Naive B cell (primary cell): ENCODE measurements around the gene MAP1LC3C. TPM values are rescaled to one million over a fixed set of nuclear protein-coding genes. Genes with fewer than 3 reads are reported as not detected.
"Not testable (repeated sequence)": the region's sequence is repeated elsewhere in the genome, so short reads cannot be mapped to it uniquely, and the experiment has no call there.

ENCODE experiments used
- ATAC-seq, 2 donors: fragments of 150-1000 bp; cut with Tn5 transposase; 2 replicates each; pipeline ENCODE4 v1.10.0; 2021; ENCODE audit warnings: low read depth in 2 of 2, mild to moderate bottlenecking in 2 of 2, moderate library complexity in 2 of 2
- DNase-seq: peaks from one replicate; pipeline ENCODE4 v3.0.0; 2022
- H3K27ac Mint-ChIP-seq, 6 donors: one replicate each; pipeline ENCODE4 v1.8.0; 2020 to 2022; ENCODE audit warnings: mild to moderate bottlenecking in 6 of 6, mixed read lengths in 6 of 6, moderate library complexity in 5 of 6, inconsistent platforms in 2 of 6
- H3K27me3 Mint-ChIP-seq, 3 donors: one replicate each; pipeline ENCODE4 v1.8.0; 2021 to 2022; ENCODE audit warnings: mixed read lengths in 3 of 3, mild to moderate bottlenecking in 1 of 3
- H3K36me3 Mint-ChIP-seq, 2 donors: one replicate each; pipeline ENCODE4 v1.8.0; 2020 to 2022; ENCODE audit warnings: mixed read lengths in 2 of 2, inconsistent platforms in 1 of 2, mild to moderate bottlenecking in 1 of 2
- H3K4me1 Mint-ChIP-seq, 3 donors: one replicate each; pipeline ENCODE4 v1.8.0; 2020 to 2022; ENCODE audit warnings: mixed read lengths in 3 of 3, inconsistent platforms in 1 of 3, mild to moderate bottlenecking in 1 of 3, moderate library complexity in 1 of 3
- H3K4me3 Mint-ChIP-seq, 8 donors: one replicate each; pipeline ENCODE4 v1.8.0; 2020 to 2022; ENCODE audit warnings: mild to moderate bottlenecking in 8 of 8, mixed read lengths in 8 of 8, moderate library complexity in 8 of 8, inconsistent platforms in 2 of 8
- H3K9me3 Mint-ChIP-seq, 7 donors: one replicate each; pipeline ENCODE4 v1.8.0; 2020 to 2022; ENCODE audit warnings: mixed read lengths in 7 of 7, mild to moderate bottlenecking in 5 of 7, inconsistent platforms in 2 of 7, moderate library complexity in 1 of 7
- polyA plus RNA-seq, 6 donors: library from polyadenylated mRNA; unstranded; fragments of 300-500 nt; fragmentation: Illumina TruSeq; gene quantifications; one replicate each; pipeline ENCODE4 v1.2.3, GENCODE V29; 2021; ENCODE audit warnings: low read depth in 6 of 6

MAP1LC3C gene
- polyA plus RNA-seq, 6 donors from 2014 or later = 0.28 TPM; not detected in 5

GRCh38 chr1:242005866-242006535 is 7.1 kb upstream of the MAP1LC3C start:
- no peaks in the 10 kb centered on the region for H3K4me1 Mint-ChIP-seq
- H3K27me3 Mint-ChIP-seq = peaks cover 18 to 21% (median 20%) of the 10 kb centered on the region in 3 donors
- no peaks in the 10 kb centered on the region for H3K36me3 Mint-ChIP-seq
- no peaks in the 10 kb centered on the region for H3K9me3 Mint-ChIP-seq
- ATAC-seq (no peak), DNase-seq (no peak)
- no peak overlapping the region for H3K27ac Mint-ChIP-seq
- no peak overlapping the region for H3K4me3 Mint-ChIP-seq

DNA sequence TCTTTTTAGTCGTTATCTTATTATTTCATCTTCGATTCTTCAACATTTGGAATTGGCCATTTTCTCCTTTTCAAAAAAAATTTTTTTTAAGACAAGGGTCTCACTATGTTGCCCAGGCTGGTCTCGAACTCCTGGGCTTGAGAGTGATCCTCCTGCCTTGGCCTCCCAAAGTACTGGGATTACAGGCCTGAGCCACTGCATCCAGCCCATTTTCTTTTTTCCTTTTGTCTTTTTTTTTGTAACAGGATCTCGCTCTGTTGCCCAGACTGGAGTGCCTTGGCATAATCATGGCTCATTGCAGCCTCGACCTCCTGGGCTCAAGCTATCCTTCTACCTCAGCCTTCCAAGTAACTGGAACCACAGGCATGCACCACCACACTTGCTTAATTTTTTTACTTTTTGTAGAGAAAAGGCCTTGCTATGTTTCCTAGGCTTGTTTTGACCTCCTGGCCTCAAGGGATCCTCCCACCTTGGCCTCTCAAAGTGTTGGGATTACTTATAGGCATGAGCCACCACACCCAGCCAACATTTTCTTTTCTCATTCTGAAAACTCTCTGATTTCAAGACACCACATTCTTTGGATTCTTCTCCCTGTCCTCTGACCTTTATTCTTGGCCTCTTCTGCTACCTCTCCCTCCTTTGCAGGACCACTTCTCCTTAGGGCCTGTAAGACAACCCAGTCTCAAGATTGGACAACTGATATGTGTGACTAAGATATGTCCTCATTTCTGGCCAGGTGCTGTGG is 6.0 kb upstream of the MAP1LC3C start:
- peaks cover 15 to 19% (median 18%) of the 10 kb centered on the region in 3 donors for H3K27me3 Mint-ChIP-seq
- H3K27ac Mint-ChIP-seq = peak overlapping the region in 1 of 6 donors; percentile 77

DNA sequence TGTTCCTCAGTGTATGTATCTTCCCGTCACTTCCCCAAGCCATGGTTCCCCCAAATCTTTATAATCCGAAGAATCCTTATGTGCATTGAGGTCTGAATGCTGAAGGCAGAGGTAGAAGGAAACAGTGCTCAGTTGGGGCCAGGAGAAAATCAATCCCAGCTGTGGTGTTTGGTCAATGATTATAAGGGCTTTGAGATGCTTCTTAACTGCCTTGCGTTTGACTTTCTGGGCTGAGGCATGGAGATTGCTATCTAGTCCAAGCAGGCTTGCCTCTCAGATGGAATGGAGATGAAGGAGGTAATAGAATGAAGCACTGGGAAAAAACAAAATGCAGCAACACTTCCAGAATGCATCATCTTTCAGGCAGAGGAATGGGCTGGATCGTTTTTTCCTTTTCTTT is 3.6 kb upstream of the MAP1LC3C start:
- DNase-seq = no peak
- H3K9me3 Mint-ChIP-seq = no peaks in the 10 kb centered on the region
- no peak for ATAC-seq
- H3K36me3 Mint-ChIP-seq = no peaks in the 10 kb centered on the region
- H3K27me3 Mint-ChIP-seq = peaks cover 1 to 12% (median 10%) of the 10 kb centered on the region in 3 donors
- H3K4me1 Mint-ChIP-seq = peaks cover 4 to 7% (median 7%) of the 10 kb centered on the region in 3 donors
- no peak overlapping the region for H3K27ac Mint-ChIP-seq
- H3K4me3 Mint-ChIP-seq = no peak overlapping the region

More for the DNA sequence above, 6.0 kb upstream of the MAP1LC3C start:
- Mint-ChIP-seq H3K4me1 (no peaks in the 10 kb centered on the region), H3K36me3 (no peaks in the 10 kb centered on the region), H3K4me3 (no peak overlapping the region), H3K9me3 (no peaks in the 10 kb centered on the region)
- ATAC-seq = no peak
- no peak for DNase-seq

- ATAC-seq = no peak
- Mint-ChIP-seq H3K36me3 (no peaks in the 10 kb centered on the region), H3K27me3 (peaks cover 0 to 11% (median 10%) of the 10 kb centered on the region in 3 donors), H3K4me1 (peaks cover 4 to 7% (median 7%) of the 10 kb centered on the region in 3 donors), H3K27ac (no peak overlapping the region), H3K9me3 (no peaks in the 10 kb centered on the region), H3K4me3 (no peak overlapping the region)
- no peak for DNase-seq
Measured at GRCh38 chr1:242002072-242002471, 3.2 kb upstream of the MAP1LC3C start.

DNA sequence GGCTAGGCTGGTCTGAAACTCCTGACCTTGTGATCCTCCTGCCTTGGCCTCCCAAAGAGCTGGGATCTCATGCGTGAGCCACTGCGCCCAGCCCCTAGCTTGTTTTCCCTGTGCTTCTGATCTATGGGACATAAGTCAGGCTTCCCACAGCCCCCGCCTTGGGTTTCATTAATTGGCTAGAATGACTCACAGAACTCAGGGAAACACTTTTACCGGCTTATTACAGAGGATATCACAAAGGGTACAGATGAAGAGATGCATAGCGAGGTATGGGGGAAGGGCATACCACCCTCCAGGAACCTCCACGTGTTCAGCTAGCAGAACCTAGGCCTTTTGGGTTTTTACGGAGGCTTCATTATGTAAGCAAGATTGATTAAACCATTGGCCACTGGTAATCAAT is 1.5 kb upstream of the MAP1LC3C start:
- Mint-ChIP-seq H3K9me3 (no peaks in the 10 kb centered on the region), H3K27me3 (peaks cover 0 to 14% (median 10%) of the 10 kb centered on the region in 3 donors), H3K4me3 (no peak overlapping the region), H3K36me3 (no peaks in the 10 kb centered on the region), H3K27ac (peak overlapping the region in 1 of 6 donors; percentile 24), H3K4me1 (peaks cover 4 to 7% (median 7%) of the 10 kb centered on the region in 3 donors)
- ATAC-seq (no peak), DNase-seq (no peak)

DNA sequence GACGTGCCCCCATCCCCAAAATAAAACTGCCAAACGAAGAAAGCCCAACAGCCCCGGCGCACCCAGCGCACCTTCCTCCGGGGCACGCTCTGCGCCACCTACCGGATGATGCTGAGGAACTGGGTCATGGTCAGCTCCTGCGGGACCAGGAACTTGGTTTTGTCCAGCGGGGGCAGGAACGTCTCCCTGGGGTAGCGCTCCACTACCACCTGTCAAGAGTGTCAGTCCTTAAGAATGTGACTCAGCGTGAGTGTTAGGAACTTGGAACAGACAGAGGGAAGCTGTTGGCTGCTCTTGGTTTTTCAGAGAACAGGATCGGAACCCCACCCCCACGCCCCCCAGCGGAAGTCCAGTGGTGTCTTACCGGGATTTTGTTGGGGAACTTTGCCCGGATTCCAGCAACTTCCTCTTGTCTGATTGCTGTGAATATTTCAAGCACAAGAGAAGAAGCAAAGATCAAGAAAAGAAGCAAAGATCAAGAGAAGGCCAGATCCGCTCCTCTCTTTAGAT is 431 bp downstream of the MAP1LC3C start:
- peak; percentile 42 for DNase-seq
- no peaks in the 10 kb centered on the region for H3K9me3 Mint-ChIP-seq
- no peaks in the 10 kb centered on the region for H3K36me3 Mint-ChIP-seq
- ATAC-seq = peak; percentile 77 to 78
- peak overlapping the region; percentile 63 to 91 (median 82) for H3K4me3 Mint-ChIP-seq
- peaks cover 4 to 7% (median 7%) of the 10 kb centered on the region in 3 donors for H3K4me1 Mint-ChIP-seq
- H3K27ac Mint-ChIP-seq = peak overlapping the region in 1 of 6 donors; percentile 41
- H3K27me3 Mint-ChIP-seq = peaks cover 0 to 21% (median 10%) of the 10 kb centered on the region in 3 donors

- no peak for DNase-seq
- no peaks in the 10 kb centered on the region for H3K36me3 Mint-ChIP-seq
- H3K27ac Mint-ChIP-seq = no peak overlapping the region
- ATAC-seq = no peak
- H3K4me3 Mint-ChIP-seq = peak overlapping the region in 1 of 8 donors; percentile 3
- no peaks in the 10 kb centered on the region for H3K9me3 Mint-ChIP-seq
- peaks cover 0 to 24% (median 8%) of the 10 kb centered on the region in 3 donors for H3K27me3 Mint-ChIP-seq
- peaks cover 4 to 7% (median 7%) of the 10 kb centered on the region in 3 donors for H3K4me1 Mint-ChIP-seq
Measured at GRCh38 chr1:241997401-241997998, 1.4 kb downstream of the MAP1LC3C start.

GRCh38 chr1:241994171-241994570 is 4.7 kb downstream of the MAP1LC3C start:
- Mint-ChIP-seq H3K27me3 (peaks cover 0 to 29% (median 14%) of the 10 kb centered on the region in 3 donors), H3K9me3 (no peaks in the 10 kb centered on the region), H3K27ac (no peak overlapping the region), H3K4me3 (no peak overlapping the region), H3K36me3 (no peaks in the 10 kb centered on the region), H3K4me1 (peaks cover 4 to 7% (median 7%) of the 10 kb centered on the region in 3 donors)
- DNase-seq = no peak
- no peak for ATAC-seq

- H3K27ac Mint-ChIP-seq = peak overlapping the region in 1 of 6 donors; percentile 42
- ATAC-seq (no peak), DNase-seq (no peak)
- H3K9me3 Mint-ChIP-seq = no peaks in the 10 kb centered on the region
- no peak overlapping the region for H3K4me3 Mint-ChIP-seq
- no peaks in the 10 kb centered on the region for H3K36me3 Mint-ChIP-seq
- peaks cover 0 to 29% (median 16%) of the 10 kb centered on the region in 3 donors for H3K27me3 Mint-ChIP-seq
- H3K4me1 Mint-ChIP-seq = no peaks in the 10 kb centered on the region
Measured at GRCh38 chr1:241992734-241993133, 6.2 kb downstream of the MAP1LC3C start.

DNA sequence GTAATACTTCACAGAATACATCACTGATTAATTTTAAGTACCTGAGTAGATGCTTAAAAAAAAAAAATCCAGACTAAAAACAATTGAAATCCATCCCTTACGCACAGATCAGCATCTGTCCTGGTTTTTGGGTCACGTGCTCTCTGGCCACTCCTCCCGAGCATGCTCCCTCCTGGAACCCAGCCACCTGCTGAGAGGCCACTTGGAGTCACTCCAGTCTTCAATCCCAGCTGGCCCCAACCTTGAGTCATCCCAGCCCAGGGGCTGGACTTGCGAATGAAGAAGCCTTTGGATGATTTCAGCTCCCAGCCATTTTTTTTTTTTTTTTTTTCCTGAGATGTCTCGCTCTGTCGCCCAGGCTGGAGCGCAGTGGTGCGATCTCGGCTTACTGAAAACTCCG is 8.9 kb downstream of the MAP1LC3C start:
- H3K27me3 Mint-ChIP-seq = peaks cover 0 to 19% (median 16%) of the 10 kb centered on the region in 3 donors

GRCh38 chr1:241988389-241988930 is 10.4 kb downstream of the MAP1LC3C start:
- not testable (repeated sequence) for H3K9me3 Mint-ChIP-seq, H3K4me1 Mint-ChIP-seq, H3K36me3 Mint-ChIP-seq, DNase-seq, ATAC-seq, H3K4me3 Mint-ChIP-seq
- Mint-ChIP-seq H3K27ac (peak overlapping the region in 1 of 6 donors; percentile 60), H3K27me3 (peaks cover 0 to 20% (median 16%) of the 10 kb centered on the region in 3 donors)

More for the DNA sequence above, 8.9 kb downstream of the MAP1LC3C start:
- H3K9me3 Mint-ChIP-seq = no peaks in the 10 kb centered on the region
- no peak overlapping the region for H3K27ac Mint-ChIP-seq
- H3K4me1 Mint-ChIP-seq = no peaks in the 10 kb centered on the region
- H3K4me3 Mint-ChIP-seq = no peak overlapping the region
- DNase-seq (no peak), ATAC-seq (no peak)
- H3K36me3 Mint-ChIP-seq = no peaks in the 10 kb centered on the region

GRCh38 chr1:241985787-241986186 is 13.1 kb downstream of the MAP1LC3C start:
- H3K36me3 Mint-ChIP-seq = no peaks in the 10 kb centered on the region
- H3K9me3 Mint-ChIP-seq = no peaks in the 10 kb centered on the region
- ATAC-seq (no peak), DNase-seq (no peak)
- H3K4me3 Mint-ChIP-seq = no peak overlapping the region
- no peak overlapping the region for H3K27ac Mint-ChIP-seq
- peaks cover 0 to 4% (median 0%) of the 10 kb centered on the region in 3 donors for H3K4me1 Mint-ChIP-seq
- H3K27me3 Mint-ChIP-seq = peaks cover 0 to 11% (median 8%) of the 10 kb centered on the region in 3 donors

DNA sequence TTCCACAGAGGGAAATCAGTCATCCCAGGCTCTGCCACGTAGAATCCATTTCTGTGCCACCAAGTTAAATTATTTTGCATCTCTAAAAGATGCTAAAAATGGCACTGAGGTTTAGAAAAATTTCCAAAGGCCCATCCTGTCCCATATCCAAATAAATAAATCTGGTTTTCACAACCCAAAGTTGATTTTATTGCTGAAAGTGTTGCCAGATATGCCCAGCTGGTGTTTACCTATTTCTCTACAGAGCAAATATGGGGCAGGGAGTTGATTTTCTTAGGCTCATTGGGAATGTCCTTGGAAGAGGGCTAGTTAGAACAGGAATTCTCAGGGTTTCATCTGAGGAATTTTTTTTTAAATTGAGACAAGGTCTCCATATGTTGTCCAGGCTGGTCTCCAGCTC is 19.0 kb downstream of the MAP1LC3C start:
- Mint-ChIP-seq H3K4me1 (peaks cover 0 to 4% (median 0%) of the 10 kb centered on the region in 3 donors), H3K27me3 (peaks cover 0 to 8% (median 6%) of the 10 kb centered on the region in 3 donors), H3K27ac (no peak overlapping the region), H3K36me3 (no peaks in the 10 kb centered on the region), H3K9me3 (no peaks in the 10 kb centered on the region), H3K4me3 (no peak overlapping the region)
- DNase-seq = no peak
- ATAC-seq = no peak
